Measurements from ENCODE around the gene FAM76A.

DNA sequence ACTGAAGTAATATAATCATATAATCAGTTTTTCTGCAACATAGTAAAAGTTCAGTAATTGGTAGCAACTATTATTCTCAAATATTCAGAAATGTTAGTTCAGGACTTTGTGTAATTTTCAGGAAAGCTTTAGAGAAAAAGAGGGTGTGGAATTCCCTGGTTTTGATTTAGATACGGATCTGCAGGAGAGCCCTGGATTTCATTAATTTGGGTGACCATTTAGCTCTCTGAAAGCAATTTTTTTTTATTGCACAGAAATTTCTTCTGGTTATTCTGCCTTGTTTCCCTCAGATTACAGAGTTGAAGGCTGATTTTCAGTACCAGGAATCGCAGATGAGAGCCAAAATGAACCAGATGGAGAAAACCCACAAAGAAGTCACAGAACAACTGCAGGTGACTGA, 33.5 kb downstream of the FAM76A start:
- TF ChIP-seq EP300 (IDR thresholded peaks at IDR 0.05; ENCODE audit: borderline replicate concordance) (no peak), CREB1 (IDR thresholded peaks at IDR 0.05; ENCODE audit: low read depth) (no peak), RAD21 (IDR thresholded peaks at IDR 0.05; ENCODE audit: low read depth) (no peak), TCF12 (IDR thresholded peaks at IDR 0.05; ENCODE audit: low read depth) (no peak)
- TF ChIP-seq, protein P1, sequence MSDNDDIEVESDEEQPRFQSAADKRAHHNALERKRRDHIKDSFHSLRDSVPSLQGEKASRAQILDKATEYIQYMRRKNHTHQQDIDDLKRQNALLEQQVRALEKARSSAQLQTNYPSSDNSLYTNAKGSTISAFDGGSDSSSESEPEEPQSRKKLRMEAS (IDR thresholded peaks at IDR 0.05), result no peak
- TF ChIP-seq, protein P2, sequence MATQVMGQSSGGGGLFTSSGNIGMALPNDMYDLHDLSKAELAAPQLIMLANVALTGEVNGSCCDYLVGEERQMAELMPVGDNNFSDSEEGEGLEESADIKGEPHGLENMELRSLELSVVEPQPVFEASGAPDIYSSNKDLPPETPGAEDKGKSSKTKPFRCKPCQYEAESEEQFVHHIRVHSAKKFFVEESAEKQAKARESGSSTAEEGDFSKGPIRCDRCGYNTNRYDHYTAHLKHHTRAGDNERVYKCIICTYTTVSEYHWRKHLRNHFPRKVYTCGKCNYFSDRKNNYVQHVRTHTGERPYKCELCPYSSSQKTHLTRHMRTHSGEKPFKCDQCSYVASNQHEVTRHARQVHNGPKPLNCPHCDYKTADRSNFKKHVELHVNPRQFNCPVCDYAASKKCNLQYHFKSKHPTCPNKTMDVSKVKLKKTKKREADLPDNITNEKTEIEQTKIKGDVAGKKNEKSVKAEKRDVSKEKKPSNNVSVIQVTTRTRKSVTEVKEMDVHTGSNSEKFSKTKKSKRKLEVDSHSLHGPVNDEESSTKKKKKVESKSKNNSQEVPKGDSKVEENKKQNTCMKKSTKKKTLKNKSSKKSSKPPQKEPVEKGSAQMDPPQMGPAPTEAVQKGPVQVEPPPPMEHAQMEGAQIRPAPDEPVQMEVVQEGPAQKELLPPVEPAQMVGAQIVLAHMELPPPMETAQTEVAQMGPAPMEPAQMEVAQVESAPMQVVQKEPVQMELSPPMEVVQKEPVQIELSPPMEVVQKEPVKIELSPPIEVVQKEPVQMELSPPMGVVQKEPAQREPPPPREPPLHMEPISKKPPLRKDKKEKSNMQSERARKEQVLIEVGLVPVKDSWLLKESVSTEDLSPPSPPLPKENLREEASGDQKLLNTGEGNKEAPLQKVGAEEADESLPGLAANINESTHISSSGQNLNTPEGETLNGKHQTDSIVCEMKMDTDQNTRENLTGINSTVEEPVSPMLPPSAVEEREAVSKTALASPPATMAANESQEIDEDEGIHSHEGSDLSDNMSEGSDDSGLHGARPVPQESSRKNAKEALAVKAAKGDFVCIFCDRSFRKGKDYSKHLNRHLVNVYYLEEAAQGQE (IDR thresholded peaks at IDR 0.05; ENCODE audit: low read depth), result no peak
